PFSK-1 (cell line): ENCODE results near the gene EFTUD2.

Source experiments
- FOXP2 ChIP-seq: optimal IDR thresholded peaks from 2 replicates; pipeline ENCODE3; 2011; ENCODE audit warnings: borderline replicate concordance, control low read depth, inconsistent platforms; ENCODE audit not compliant: insufficient read depth; ENCODE audit errors: extremely low read length, extremely low read depth
- POLR2AphosphoS5 ChIP-seq: IDR thresholded peaks from 2 replicates; pipeline ENCODE4 v1.6.1; 2012; ENCODE audit warnings: low read depth, mild to moderate bottlenecking, control low read depth, low read length, moderate library complexity

DNA sequence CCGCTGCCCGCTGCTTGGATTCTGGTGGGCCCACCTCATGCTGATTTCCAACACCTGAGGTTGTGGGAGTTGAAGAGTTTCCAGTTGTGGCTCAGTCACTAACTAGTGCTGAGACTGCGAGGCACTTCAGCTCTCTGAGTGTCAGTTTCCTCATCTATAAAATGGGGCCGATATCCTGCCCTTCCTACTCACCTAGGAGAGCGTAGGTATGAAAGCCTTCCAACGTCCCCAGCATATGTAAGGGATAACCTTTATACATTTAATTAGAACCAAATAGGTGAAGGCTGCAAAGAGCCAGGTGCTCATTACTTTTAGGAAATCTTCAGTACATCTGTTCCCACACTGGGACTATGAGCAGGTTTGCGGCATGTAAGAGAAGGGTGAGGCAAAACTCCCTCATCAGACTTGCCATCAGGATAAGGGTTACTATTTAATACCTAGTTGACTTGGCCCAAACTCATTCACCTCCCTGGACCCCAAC lies 49.1 kb upstream of the EFTUD2 start:
- TF ChIP-seq POLR2AphosphoS5 (no peak), FOXP2 (no peak)
